Panc1 (cell line): Measurements from ENCODE around the gene TLK1.

Source experiments
- CTCF ChIP-seq: fragments of 450-650 bp; IDR thresholded peaks from 2 replicates; pipeline ENCODE4 v1.5.1; 2017; ENCODE audit warnings: mild to moderate bottlenecking
- POLR2AphosphoS5 ChIP-seq: IDR thresholded peaks from 2 replicates; pipeline ENCODE4 v1.6.1; 2012; ENCODE audit warnings: mild to moderate bottlenecking, low read depth, low read length, moderate library complexity
- REST ChIP-seq, 2 experiments: IDR thresholded peaks; 2 replicates each; pipeline ENCODE4 v1.6.1; 2011 to 2012; ENCODE audit warnings: low read depth in 2 of 2, control low read depth in 1 of 2, low read length in 1 of 2, mild to moderate bottlenecking in 1 of 2, moderate library complexity in 1 of 2; ENCODE audit not compliant: insufficient read depth in 1 of 2
- SIN3A ChIP-seq: IDR thresholded peaks from 2 replicates; pipeline ENCODE4 v1.6.1; 2012; ENCODE audit warnings: low read depth, mild to moderate bottlenecking, low read length, moderate library complexity, borderline replicate concordance; ENCODE audit not compliant: insufficient read depth
- TCF7L2 ChIP-seq: IDR thresholded peaks from 2 replicates; pipeline ENCODE4 v1.6.1; 2011; ENCODE audit warnings: mild to moderate bottlenecking, low read depth, low read length, inconsistent platforms

GRCh38 chr2:171158790-171159371 is 1.8 kb downstream of the TLK1 start:
- no peak for TF ChIP-seq CTCF
- TF ChIP-seq POLR2AphosphoS5: no peak
- TF ChIP-seq REST (IDR thresholded peaks at IDR 0.05; ENCODE audit: insufficient read depth in 1 of 2, low read depth in 2 of 2, low read length in 1 of 2): no peak
- TF ChIP-seq SIN3A: 0 out of 2 replicates have a peak, but pooled peaks have one; percentile 18
- TF ChIP-seq TCF7L2: 0 out of 2 replicates have a peak, but pooled peaks have one; percentile 20
